Body of pancreas (tissue), 4 donors: ENCODE measurements around the gene ADH1C. TPM values are rescaled to one million over a fixed set of nuclear protein-coding genes. Genes with fewer than 3 reads are reported as not detected.

Experiments
- ATAC-seq: fragments of 150-250 bp; one replicate; pipeline ENCODE4 v1.9.1; 2016
- DNase-seq, 4 donors: peaks; one replicate each; pipeline ENCODE4 v3.0.0-alpha.2; 2019
- H3K27ac ChIP-seq, 4 donors: fragments of 200-600 bp; sonication (generic); 1 replicate in 3 of 4; 2 replicates in 1 of 4; pipeline versions ENCODE4 v1.5.1 to v1.6.1; 2016 to 2019; ENCODE audit warnings: mild to moderate bottlenecking in 1 of 4, mixed read lengths in 1 of 4, moderate library complexity in 1 of 4
- H3K27me3 ChIP-seq, 2 donors: fragments of 200-600 bp; sonication (generic); one replicate each; pipeline ENCODE4 v1.6.0; 2016; ENCODE audit warnings: mild to moderate bottlenecking in 1 of 2
- H3K36me3 ChIP-seq, 2 donors: fragments of 200-600 bp; sonication (generic); replicated peaks in 1 of 2; 2 replicates each; pipeline ENCODE4 v1.5.1; 2016; ENCODE audit warnings: low read depth in 2 of 2; ENCODE audit not compliant: insufficient read depth in 1 of 2
- H3K4me1 ChIP-seq: fragments of 200-600 bp; sonication (generic); one replicate; pipeline ENCODE4 v1.6.0; 2016
- H3K4me3 ChIP-seq, 2 donors: fragments of 200-600 bp; sonication (generic); 1 replicate in 1 of 2; 2 replicates in 1 of 2; pipeline ENCODE4 v1.5.1; 2016 to 2019
- H3K9me3 ChIP-seq, 3 donors: fragments of 200-600 bp; sonication (generic); 1 replicate in 2 of 3; 2 replicates in 1 of 3; pipeline ENCODE4 v1.5.1; 2016
- CTCF ChIP-seq, 7 experiments: fragments of 450-650 bp in 4 of 7; fragments of 200-600 bp in 3 of 7; sonication (generic) in 3 of 7; IDR thresholded peaks; one replicate each; pipeline ENCODE4 v1.5.1; 2016 to 2019; ENCODE audit warnings: antibody characterized with exemption in 7 of 7
- POLR2A ChIP-seq, 3 donors: fragments of 450-650 bp; IDR thresholded peaks; one replicate each; pipeline ENCODE4 v1.6.1; 2016; ENCODE audit warnings: antibody characterized with exemption in 3 of 3, mild to moderate bottlenecking in 2 of 3
- WGBS, 2 donors: methylation state at CpG; one replicate each; pipeline ENCODE4 v1.1.5; 2017; 5-methylcytosine and 5-hydroxymethylcytosine counted together
- intact Hi-C: fragments of 100-400 bp; cut with DNase I; formaldehyde crosslinking; loops from one replicate; pipeline ENCODE4 v1.15.1; 2023
- total RNA-seq, 2 donors: library from RNA; depleted of rRNA; stranded (reverse); fragments of >200 nt; gene quantifications; one replicate each; pipeline ENCODE4 v1.1.0, GENCODE V29; 2016

Gene ADH1C
- total RNA-seq, 2 donors from 2014 or later = 10.9 to 38.9 TPM

- Histone ChIP-seq H3K9me3 (no peaks in the 10 kb centered on the region), H3K27ac (no peak overlapping the region), H3K4me1 (no peaks in the 10 kb centered on the region), H3K36me3 (no peaks in the 10 kb centered on the region), H3K27me3 (no peaks in the 10 kb centered on the region), H3K4me3 (no peak overlapping the region)
- ATAC-seq = no peak
- WGBS, 2 donors = 82 to 88% methylated on average over 1 of the region's 1 CpG
- TF ChIP-seq CTCF (IDR thresholded peaks at IDR 0.05) (no peak), POLR2A (IDR thresholded peaks at IDR 0.05) (no peak)
- no peak for DNase-seq
- intact Hi-C loops = no loop called here
These were observed 13.9 kb upstream of the ADH1C start for GRCh38 chr4:99366491-99366890.

- peaks cover 6% of the 10 kb centered on the region for H3K4me1 ChIP-seq
- no peak overlapping the region for H3K27ac ChIP-seq
- intact Hi-C loops = no loop called here
- no peaks in the 10 kb centered on the region for H3K27me3 ChIP-seq
- H3K36me3 ChIP-seq = no peaks in the 10 kb centered on the region
- TF ChIP-seq POLR2A (IDR thresholded peaks at IDR 0.05) (no peak), CTCF (IDR thresholded peaks at IDR 0.05) (no peak)
- H3K4me3 ChIP-seq = no peak overlapping the region
- H3K9me3 ChIP-seq = no peaks in the 10 kb centered on the region
- ATAC-seq (no peak), DNase-seq (no peak)
These were observed 10.2 kb upstream of the ADH1C start for GRCh38 chr4:99362768-99363167.

- H3K4me1 ChIP-seq = peaks cover 9% of the 10 kb centered on the region
- no peak overlapping the region for H3K4me3 ChIP-seq
- H3K9me3 ChIP-seq = no peaks in the 10 kb centered on the region
- DNase-seq = no peak
- no peaks in the 10 kb centered on the region for H3K36me3 ChIP-seq
- no peaks in the 10 kb centered on the region for H3K27me3 ChIP-seq
- intact Hi-C loops = no loop called here
- H3K27ac ChIP-seq = no peak overlapping the region
- TF ChIP-seq POLR2A (IDR thresholded peaks at IDR 0.05) = no peak
- ATAC-seq = no peak
These were observed 9.3 kb upstream of the ADH1C start for GRCh38 chr4:99361899-99362275.

- no peak for ATAC-seq
- no peak overlapping the region for H3K4me3 ChIP-seq
- no peaks in the 10 kb centered on the region for H3K9me3 ChIP-seq
- TF ChIP-seq POLR2A (IDR thresholded peaks at IDR 0.05) (no peak), CTCF (IDR thresholded peaks at IDR 0.05) (no peak)
- no peaks in the 10 kb centered on the region for H3K36me3 ChIP-seq
- no peaks in the 10 kb centered on the region for H3K27me3 ChIP-seq
- intact Hi-C loops = no loop called here
- no peak for DNase-seq
- no peak overlapping the region for H3K27ac ChIP-seq
- H3K4me1 ChIP-seq = peaks cover 9% of the 10 kb centered on the region
These were observed 8.8 kb upstream of the ADH1C start for GRCh38 chr4:99361268-99361898.

- Histone ChIP-seq H3K4me1 (peaks cover 9% of the 10 kb centered on the region), H3K9me3 (no peaks in the 10 kb centered on the region), H3K27ac (no peak overlapping the region), H3K4me3 (no peak overlapping the region), H3K36me3 (no peaks in the 10 kb centered on the region), H3K27me3 (no peaks in the 10 kb centered on the region)
- DNase-seq (no peak), ATAC-seq (no peak)
- intact Hi-C loops = no loop called here
- no peak for TF ChIP-seq POLR2A (IDR thresholded peaks at IDR 0.05)
- no peak for TF ChIP-seq CTCF (IDR thresholded peaks at IDR 0.05)
- WGBS, 2 donors = 67 to 87% methylated on average over 2 to 11 of the region's 27 CpGs
These were observed 7.1 kb upstream of the ADH1C start for GRCh38 chr4:99359480-99360204.
